HepG2 (cell line): ENCODE results near the gene SUN5. TPM values are rescaled to one million over a fixed set of nuclear protein-coding genes. Genes with fewer than 3 reads are reported as not detected.

Experiments used
- CBFB ChIP-seq: sonication (generic); formaldehyde crosslinking; IDR thresholded peaks from 2 replicates; pipeline ENCODE4 v1.4.0; 2020; ENCODE audit warnings: missing genetic modification reagents
- ELF1 ChIP-seq: sonication (generic); formaldehyde crosslinking; IDR thresholded peaks from 2 replicates; pipeline ENCODE4 v1.4.0; 2020; ENCODE audit warnings: missing genetic modification reagents
- REXO4 ChIP-seq: sonication (generic); formaldehyde crosslinking; IDR thresholded peaks from 2 replicates; pipeline ENCODE4 v1.8.0; 2022; ENCODE audit warnings: missing genetic modification reagents, mild to moderate bottlenecking, borderline replicate concordance
- SATB2 ChIP-seq: sonication (generic); formaldehyde crosslinking; IDR thresholded peaks from 2 replicates; pipeline ENCODE4 v1.5.0; 2020; ENCODE audit warnings: missing genetic modification reagents
- SPEN ChIP-seq: sonication (generic); formaldehyde crosslinking; IDR thresholded peaks from 2 replicates; pipeline ENCODE4 v1.5.1; 2020; ENCODE audit warnings: low read depth, mild to moderate bottlenecking, missing genetic modification reagents
- ZBTB49 ChIP-seq: sonication (generic); formaldehyde crosslinking; IDR thresholded peaks from 2 replicates; pipeline ENCODE4 v1.4.0; 2020; ENCODE audit warnings: missing genetic modification reagents, borderline replicate concordance
- ZNF136 ChIP-seq: sonication (generic); formaldehyde crosslinking; IDR thresholded peaks from 2 replicates; pipeline ENCODE4 v1.8.1; 2022; ENCODE audit warnings: low read depth, mild to moderate bottlenecking, moderate library complexity, missing genetic modification reagents
- ZNF143 ChIP-seq: sonication (generic); formaldehyde crosslinking; IDR thresholded peaks from 2 replicates; pipeline ENCODE4 v1.4.0; 2020; ENCODE audit warnings: missing genetic modification reagents
- ZNF253 ChIP-seq: sonication (generic); formaldehyde crosslinking; IDR thresholded peaks from 2 replicates; pipeline ENCODE4 v1.8.0; 2022; ENCODE audit warnings: mild to moderate bottlenecking, missing genetic modification reagents, borderline replicate concordance
- ZNF264 ChIP-seq: sonication (generic); formaldehyde crosslinking; IDR thresholded peaks from 2 replicates; pipeline ENCODE4 v1.4.0; 2020; ENCODE audit warnings: missing genetic modification reagents
- ZNF329 ChIP-seq: sonication (generic); formaldehyde crosslinking; IDR thresholded peaks from 2 replicates; pipeline ENCODE4 v1.9.0; 2021; ENCODE audit warnings: low read depth, mild to moderate bottlenecking, missing genetic modification reagents
- polyA plus RNA-seq, 8 experiments: library from polyadenylated mRNA; depleted of rRNA in 3 of 8; stranded (reverse) in 7 of 8; unstranded in 1 of 8; fragments of >200 nt; fragmentation: Illumina TruSeq in 4 of 8; extraction: Trizol in 4 of 8; gene quantifications; 2 replicates each; pipeline versions ENCODE4 v1.2.1 to v1.2.3, GENCODE V29; 2011 to 2016; ENCODE audit warnings: low read depth in 4 of 8, missing spikeins in 1 of 8, mixed read lengths in 1 of 8; ENCODE audit not compliant: insufficient read depth in 1 of 8
- total RNA-seq, 5 experiments: library from RNA; depleted of rRNA; stranded (reverse); fragments of >200 nt; fragmentation: Illumina TruSeq; extraction: Trizol; gene quantifications; 2 replicates each; pipeline ENCODE4 v1.2.3, GENCODE V29; 2016; ENCODE audit warnings: low read depth in 1 of 5
- TF ChIP-seq, protein P1 (sequence below): sonication (generic); formaldehyde crosslinking; IDR thresholded peaks from 2 replicates; pipeline ENCODE4 v1.4.0; 2020; ENCODE audit warnings: missing genetic modification reagents
- TF ChIP-seq, protein P2 (sequence below): sonication (generic); formaldehyde crosslinking; IDR thresholded peaks from 2 replicates; pipeline ENCODE4 v1.4.0; 2020; ENCODE audit warnings: missing genetic modification reagents, low read depth, mild to moderate bottlenecking, borderline replicate concordance
- TF ChIP-seq, protein P3 (sequence below): sonication (generic); formaldehyde crosslinking; conservative IDR thresholded peaks from 2 replicates; pipeline ENCODE4 v1.4.0; 2020; ENCODE audit warnings: missing genetic modification reagents
- TF ChIP-seq, protein P4 (sequence below): sonication (generic); formaldehyde crosslinking; IDR thresholded peaks from 2 replicates; pipeline ENCODE4 v1.5.1; 2020; ENCODE audit warnings: mild to moderate bottlenecking, moderate library complexity, missing genetic modification reagents

Gene SUN5
- total and polyA plus RNA-seq, 2 of the 13 experiments (the other 11 are each of a cell fraction or from before 2014, with no cell fraction given) = not detected

DNA sequence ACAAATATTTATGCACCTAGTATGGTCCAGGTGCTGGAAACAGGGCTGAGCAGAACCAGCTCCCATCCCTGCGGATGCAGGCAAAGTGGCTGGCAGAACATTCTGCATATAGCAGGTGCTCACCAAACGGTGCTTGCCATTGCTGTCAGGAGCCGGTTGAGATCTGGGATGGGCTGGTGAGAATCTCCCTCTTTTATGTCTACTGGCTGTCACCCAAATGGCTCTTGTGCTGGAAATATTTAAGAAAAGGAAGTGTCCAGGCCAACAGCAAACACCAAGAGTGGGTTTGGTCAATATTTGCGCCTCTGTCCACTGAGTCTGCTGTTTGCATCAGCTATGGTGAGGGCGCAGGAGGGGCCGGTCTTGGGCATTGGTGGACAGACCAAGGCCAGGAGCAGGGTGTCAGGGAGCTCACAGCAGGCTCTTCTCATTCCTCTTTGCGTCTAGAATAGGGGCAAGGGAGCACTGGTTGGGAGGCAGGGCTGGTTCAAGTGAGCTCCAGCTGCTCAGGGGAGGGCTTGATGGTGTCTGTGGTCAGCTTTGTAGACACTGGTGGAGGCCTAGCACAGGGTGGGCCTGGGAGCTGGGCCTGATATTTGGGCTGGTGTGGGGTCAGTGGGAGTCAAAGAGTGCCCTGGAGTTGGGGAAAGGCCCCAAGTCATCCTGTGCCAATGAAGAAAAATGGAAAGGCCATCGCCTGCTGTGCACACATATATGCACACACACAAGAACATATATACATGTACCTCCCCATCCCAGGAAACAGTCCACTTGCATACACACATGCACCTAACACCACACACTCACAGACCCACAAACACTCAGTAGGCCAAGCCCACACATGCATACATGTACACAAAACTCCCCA is 1.9 kb upstream of the SUN5 start (continued):
- TF ChIP-seq, protein P1, sequence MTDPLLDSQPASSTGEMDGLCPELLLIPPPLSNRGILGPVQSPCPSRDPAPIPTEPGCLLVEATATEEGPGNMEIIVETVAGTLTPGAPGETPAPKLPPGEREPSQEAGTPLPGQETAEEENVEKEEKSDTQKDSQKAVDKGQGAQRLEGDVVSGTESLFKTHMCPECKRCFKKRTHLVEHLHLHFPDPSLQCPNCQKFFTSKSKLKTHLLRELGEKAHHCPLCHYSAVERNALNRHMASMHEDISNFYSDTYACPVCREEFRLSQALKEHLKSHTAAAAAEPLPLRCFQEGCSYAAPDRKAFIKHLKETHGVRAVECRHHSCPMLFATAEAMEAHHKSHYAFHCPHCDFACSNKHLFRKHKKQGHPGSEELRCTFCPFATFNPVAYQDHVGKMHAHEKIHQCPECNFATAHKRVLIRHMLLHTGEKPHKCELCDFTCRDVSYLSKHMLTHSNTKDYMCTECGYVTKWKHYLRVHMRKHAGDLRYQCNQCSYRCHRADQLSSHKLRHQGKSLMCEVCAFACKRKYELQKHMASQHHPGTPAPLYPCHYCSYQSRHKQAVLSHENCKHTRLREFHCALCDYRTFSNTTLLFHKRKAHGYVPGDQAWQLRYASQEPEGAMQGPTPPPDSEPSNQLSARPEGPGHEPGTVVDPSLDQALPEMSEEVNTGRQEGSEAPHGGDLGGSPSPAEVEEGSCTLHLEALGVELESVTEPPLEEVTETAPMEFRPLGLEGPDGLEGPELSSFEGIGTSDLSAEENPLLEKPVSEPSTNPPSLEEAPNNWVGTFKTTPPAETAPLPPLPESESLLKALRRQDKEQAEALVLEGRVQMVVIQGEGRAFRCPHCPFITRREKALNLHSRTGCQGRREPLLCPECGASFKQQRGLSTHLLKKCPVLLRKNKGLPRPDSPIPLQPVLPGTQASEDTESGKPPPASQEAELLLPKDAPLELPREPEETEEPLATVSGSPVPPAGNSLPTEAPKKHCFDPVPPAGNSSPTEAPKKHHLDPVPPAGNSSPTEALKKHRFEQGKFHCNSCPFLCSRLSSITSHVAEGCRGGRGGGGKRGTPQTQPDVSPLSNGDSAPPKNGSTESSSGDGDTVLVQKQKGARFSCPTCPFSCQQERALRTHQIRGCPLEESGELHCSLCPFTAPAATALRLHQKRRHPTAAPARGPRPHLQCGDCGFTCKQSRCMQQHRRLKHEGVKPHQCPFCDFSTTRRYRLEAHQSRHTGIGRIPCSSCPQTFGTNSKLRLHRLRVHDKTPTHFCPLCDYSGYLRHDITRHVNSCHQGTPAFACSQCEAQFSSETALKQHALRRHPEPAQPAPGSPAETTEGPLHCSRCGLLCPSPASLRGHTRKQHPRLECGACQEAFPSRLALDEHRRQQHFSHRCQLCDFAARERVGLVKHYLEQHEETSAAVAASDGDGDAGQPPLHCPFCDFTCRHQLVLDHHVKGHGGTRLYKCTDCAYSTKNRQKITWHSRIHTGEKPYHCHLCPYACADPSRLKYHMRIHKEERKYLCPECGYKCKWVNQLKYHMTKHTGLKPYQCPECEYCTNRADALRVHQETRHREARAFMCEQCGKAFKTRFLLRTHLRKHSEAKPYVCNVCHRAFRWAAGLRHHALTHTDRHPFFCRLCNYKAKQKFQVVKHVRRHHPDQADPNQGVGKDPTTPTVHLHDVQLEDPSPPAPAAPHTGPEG = 0 out of 2 replicates have a peak, but pooled peaks have one; percentile 24
- 0 out of 2 replicates have a peak, but pooled peaks have one; percentile 19 for TF ChIP-seq ZNF329 (CRISPR knock-in tag)
- peak; percentile 88; the same call in 1 of the 2 replicates for TF ChIP-seq ZNF264 (CRISPR knock-in tag)
- TF ChIP-seq CBFB (CRISPR knock-in tag) = peak; percentile 96
- TF ChIP-seq SATB2 (CRISPR knock-in tag) = no peak
- TF ChIP-seq, protein P2, sequence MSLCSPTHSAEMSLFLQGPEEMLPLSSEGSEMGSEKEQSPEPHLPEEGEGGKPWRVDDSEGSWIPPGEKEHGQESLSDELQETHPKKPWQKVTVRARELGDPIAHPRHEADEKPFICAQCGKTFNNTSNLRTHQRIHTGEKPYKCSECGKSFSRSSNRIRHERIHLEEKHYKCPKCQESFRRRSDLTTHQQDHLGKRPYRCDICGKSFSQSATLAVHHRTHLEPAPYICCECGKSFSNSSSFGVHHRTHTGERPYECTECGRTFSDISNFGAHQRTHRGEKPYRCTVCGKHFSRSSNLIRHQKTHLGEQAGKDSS (CRISPR knock-in tag) = peak; percentile 95
- peak; percentile 85; the same call in 1 of the 2 replicates for TF ChIP-seq ZNF253
- peak; percentile 56; the same call in 1 of the 2 replicates for TF ChIP-seq ZBTB49 (CRISPR knock-in tag)
- TF ChIP-seq ZNF143 = 0 out of 2 replicates have a peak, but pooled peaks have one; percentile 19
- TF ChIP-seq ZNF136 (CRISPR knock-in tag) = peak; percentile 96; the same call in 1 of the 2 replicates
- TF ChIP-seq REXO4 = no peak
- TF ChIP-seq SPEN (CRISPR knock-in tag) = peak; percentile 78
- TF ChIP-seq, protein P3, sequence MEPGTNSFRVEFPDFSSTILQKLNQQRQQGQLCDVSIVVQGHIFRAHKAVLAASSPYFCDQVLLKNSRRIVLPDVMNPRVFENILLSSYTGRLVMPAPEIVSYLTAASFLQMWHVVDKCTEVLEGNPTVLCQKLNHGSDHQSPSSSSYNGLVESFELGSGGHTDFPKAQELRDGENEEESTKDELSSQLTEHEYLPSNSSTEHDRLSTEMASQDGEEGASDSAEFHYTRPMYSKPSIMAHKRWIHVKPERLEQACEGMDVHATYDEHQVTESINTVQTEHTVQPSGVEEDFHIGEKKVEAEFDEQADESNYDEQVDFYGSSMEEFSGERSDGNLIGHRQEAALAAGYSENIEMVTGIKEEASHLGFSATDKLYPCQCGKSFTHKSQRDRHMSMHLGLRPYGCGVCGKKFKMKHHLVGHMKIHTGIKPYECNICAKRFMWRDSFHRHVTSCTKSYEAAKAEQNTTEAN (CRISPR knock-in tag) = peak; percentile 85
- TF ChIP-seq, protein P4, sequence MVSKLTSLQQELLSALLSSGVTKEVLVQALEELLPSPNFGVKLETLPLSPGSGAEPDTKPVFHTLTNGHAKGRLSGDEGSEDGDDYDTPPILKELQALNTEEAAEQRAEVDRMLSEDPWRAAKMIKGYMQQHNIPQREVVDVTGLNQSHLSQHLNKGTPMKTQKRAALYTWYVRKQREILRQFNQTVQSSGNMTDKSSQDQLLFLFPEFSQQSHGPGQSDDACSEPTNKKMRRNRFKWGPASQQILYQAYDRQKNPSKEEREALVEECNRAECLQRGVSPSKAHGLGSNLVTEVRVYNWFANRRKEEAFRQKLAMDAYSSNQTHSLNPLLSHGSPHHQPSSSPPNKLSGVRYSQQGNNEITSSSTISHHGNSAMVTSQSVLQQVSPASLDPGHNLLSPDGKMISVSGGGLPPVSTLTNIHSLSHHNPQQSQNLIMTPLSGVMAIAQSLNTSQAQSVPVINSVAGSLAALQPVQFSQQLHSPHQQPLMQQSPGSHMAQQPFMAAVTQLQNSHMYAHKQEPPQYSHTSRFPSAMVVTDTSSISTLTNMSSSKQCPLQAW (CRISPR knock-in tag) = peak; percentile 88
- TF ChIP-seq ELF1 (CRISPR knock-in tag) = peak; percentile 69; the same call in 1 of the 2 replicates
